ENCODE data around the gene NHERF1.

The NHERF1 gene

DNA sequence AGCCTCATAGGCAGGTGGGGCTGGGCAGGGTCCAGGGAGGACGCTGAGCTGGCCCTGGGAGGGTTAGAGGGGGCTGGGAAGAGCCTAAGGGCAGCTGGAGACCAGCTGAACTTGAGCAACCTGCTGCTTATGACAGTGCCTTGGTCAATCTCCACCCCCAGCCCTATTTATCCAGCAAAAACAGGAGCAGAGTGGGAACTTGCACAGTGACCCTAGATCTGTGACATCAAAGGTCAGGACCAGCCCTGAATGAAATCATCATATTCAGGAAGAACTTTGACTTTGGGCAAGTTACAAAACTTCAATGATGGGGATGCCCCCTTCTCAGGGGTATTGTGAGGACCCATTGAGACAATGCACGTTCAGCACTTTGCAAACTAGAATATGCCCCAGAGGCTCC, 45.1 kb upstream of the NHERF1 start:
- Histone ChIP-seq H3K4me3 (ENCODE audit: low read length) (no peak overlapping the region), H3K9me2 (replicated peaks; ENCODE audit: insufficient read depth, low read length) (no peaks in the 10 kb centered on the region), H2AFZ (ENCODE audit: low read length) (no peak overlapping the region), H3K4me1 (ENCODE audit: low read length) (no peaks in the 10 kb centered on the region), H3K9ac (ENCODE audit: low read length) (no peak overlapping the region), H3F3A (ENCODE audit: insufficient read depth, low read length) (no peaks in the 10 kb centered on the region), H3K27me3 (replicated peaks; ENCODE audit: insufficient read depth, low read length) (no peaks in the 10 kb centered on the region), H3K9me3 (replicated peaks; ENCODE audit: insufficient read depth, low read length) (no peaks in the 10 kb centered on the region), H3K79me2 (ENCODE audit: low read length) (no peaks in the 10 kb centered on the region), H3K36me3 (replicated peaks; ENCODE audit: insufficient read depth, low read length) (no peaks in the 10 kb centered on the region), H3K27ac (ENCODE audit: low read length) (no peak overlapping the region), H3K4me2 (ENCODE audit: low read depth, low read length) (no peak overlapping the region), H4K20me1 (ENCODE audit: insufficient read depth, low read length) (no peaks in the 10 kb centered on the region)
- no peak for DNase-seq
- TF ChIP-seq EZH2phosphoT487 (IDR thresholded peaks at IDR 0.05; ENCODE audit: low read length) (no peak), EZH2 (optimal IDR thresholded peaks at IDR 0.05; ENCODE audit: low read depth, low read length) (no peak)
- TF ChIP-seq, protein P1, sequence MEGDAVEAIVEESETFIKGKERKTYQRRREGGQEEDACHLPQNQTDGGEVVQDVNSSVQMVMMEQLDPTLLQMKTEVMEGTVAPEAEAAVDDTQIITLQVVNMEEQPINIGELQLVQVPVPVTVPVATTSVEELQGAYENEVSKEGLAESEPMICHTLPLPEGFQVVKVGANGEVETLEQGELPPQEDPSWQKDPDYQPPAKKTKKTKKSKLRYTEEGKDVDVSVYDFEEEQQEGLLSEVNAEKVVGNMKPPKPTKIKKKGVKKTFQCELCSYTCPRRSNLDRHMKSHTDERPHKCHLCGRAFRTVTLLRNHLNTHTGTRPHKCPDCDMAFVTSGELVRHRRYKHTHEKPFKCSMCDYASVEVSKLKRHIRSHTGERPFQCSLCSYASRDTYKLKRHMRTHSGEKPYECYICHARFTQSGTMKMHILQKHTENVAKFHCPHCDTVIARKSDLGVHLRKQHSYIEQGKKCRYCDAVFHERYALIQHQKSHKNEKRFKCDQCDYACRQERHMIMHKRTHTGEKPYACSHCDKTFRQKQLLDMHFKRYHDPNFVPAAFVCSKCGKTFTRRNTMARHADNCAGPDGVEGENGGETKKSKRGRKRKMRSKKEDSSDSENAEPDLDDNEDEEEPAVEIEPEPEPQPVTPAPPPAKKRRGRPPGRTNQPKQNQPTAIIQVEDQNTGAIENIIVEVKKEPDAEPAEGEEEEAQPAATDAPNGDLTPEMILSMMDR (IDR thresholded peaks at IDR 0.05; ENCODE audit: low read length): no peak

DNA sequence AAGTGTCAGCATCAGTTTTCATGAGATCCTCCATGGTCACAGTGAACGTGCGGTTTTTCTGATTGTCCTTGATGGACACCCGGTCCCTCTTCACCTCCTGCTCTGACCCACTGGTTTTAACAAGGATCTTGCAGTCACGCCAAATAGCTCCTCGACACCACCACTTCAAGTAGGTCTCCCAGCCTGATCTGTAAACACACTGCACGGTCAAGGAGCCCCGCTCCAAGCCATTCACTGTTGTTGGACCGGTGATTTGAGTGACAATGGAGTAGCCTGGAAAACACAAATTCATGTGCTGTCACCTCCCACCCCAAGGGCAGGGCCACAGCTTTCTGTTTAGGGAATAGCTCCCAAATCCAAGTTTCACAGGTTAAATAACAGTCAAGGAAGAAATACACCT, 43.9 kb upstream of the NHERF1 start:
- TF ChIP-seq, protein P1 (IDR thresholded peaks at IDR 0.05; ENCODE audit: low read length): no peak
- TF ChIP-seq EZH2 (optimal IDR thresholded peaks at IDR 0.05; ENCODE audit: low read depth, low read length): no peak
- TF ChIP-seq EZH2phosphoT487 (IDR thresholded peaks at IDR 0.05; ENCODE audit: low read length): no peak
- Histone ChIP-seq H2AFZ (ENCODE audit: low read length) (no peak overlapping the region), H3K9me3 (replicated peaks; ENCODE audit: insufficient read depth, low read length) (no peaks in the 10 kb centered on the region), H3K4me2 (ENCODE audit: low read depth, low read length) (no peak overlapping the region), H4K20me1 (ENCODE audit: insufficient read depth, low read length) (no peaks in the 10 kb centered on the region), H3K4me3 (ENCODE audit: low read length) (no peak overlapping the region), H3K4me1 (ENCODE audit: low read length) (no peaks in the 10 kb centered on the region), H3K79me2 (ENCODE audit: low read length) (no peaks in the 10 kb centered on the region), H3F3A (ENCODE audit: insufficient read depth, low read length) (no peaks in the 10 kb centered on the region), H3K27ac (ENCODE audit: low read length) (no peak overlapping the region), H3K9me2 (replicated peaks; ENCODE audit: insufficient read depth, low read length) (no peaks in the 10 kb centered on the region), H3K27me3 (replicated peaks; ENCODE audit: insufficient read depth, low read length) (no peaks in the 10 kb centered on the region), H3K9ac (ENCODE audit: low read length) (no peak overlapping the region), H3K36me3 (replicated peaks; ENCODE audit: insufficient read depth, low read length) (no peaks in the 10 kb centered on the region)
- no peak for DNase-seq

DNA sequence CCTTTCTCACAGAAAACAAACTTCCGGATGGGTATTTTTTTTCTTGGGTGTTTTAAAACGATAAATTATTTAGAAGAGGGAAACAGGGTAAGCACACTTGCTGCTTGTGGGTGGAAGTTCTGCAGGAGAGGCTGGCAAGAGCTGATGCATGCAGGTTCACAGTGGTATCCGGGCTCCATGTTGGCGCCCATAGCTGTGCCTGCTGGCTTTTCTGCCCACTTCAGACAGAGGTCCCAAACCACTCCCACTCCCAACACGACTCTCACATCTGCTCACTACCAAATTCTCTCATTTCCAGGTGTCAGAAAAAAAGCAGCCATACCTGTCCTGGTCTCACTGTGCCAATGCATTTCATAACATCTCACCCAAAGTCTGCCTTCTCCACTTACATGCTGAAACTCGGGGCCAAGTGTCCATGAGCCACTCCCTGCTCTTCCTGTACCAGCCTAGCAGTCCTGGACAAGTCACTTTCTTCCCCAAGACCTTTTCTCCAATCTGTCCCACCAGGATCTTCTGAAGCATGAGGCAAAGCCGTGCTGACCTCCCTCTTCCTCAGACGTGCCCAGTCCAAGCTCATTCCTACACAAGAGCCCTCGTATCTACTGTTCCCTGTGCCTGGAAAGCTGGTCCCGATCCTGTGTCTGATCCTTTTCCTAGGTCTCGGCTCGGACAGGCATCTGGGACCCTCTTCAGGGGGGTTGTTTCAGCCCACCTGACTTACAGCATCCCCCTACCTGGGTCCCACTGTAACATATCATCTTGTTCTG, 37.2 kb upstream of the NHERF1 start:
- Histone ChIP-seq H3K9me3 (replicated peaks; ENCODE audit: insufficient read depth, low read length) (no peaks in the 10 kb centered on the region), H3K36me3 (replicated peaks; ENCODE audit: insufficient read depth, low read length) (no peaks in the 10 kb centered on the region), H4K20me1 (ENCODE audit: insufficient read depth, low read length) (no peaks in the 10 kb centered on the region), H2AFZ (ENCODE audit: low read length) (no peak overlapping the region), H3K4me1 (ENCODE audit: low read length) (no peaks in the 10 kb centered on the region), H3K27ac (ENCODE audit: low read length) (no peak overlapping the region), H3K9me2 (replicated peaks; ENCODE audit: insufficient read depth, low read length) (no peaks in the 10 kb centered on the region), H3K9ac (ENCODE audit: low read length) (no peak overlapping the region), H3K4me2 (ENCODE audit: low read depth, low read length) (no peak overlapping the region), H3K79me2 (ENCODE audit: low read length) (no peaks in the 10 kb centered on the region), H3K4me3 (ENCODE audit: low read length) (no peak overlapping the region), H3K27me3 (replicated peaks; ENCODE audit: insufficient read depth, low read length) (no peaks in the 10 kb centered on the region), H3F3A (ENCODE audit: insufficient read depth, low read length) (no peaks in the 10 kb centered on the region)
- no peak for TF ChIP-seq EZH2phosphoT487 (IDR thresholded peaks at IDR 0.05; ENCODE audit: low read length)
- TF ChIP-seq EZH2 (optimal IDR thresholded peaks at IDR 0.05; ENCODE audit: low read depth, low read length): no peak
- TF ChIP-seq, protein P1 (IDR thresholded peaks at IDR 0.05; ENCODE audit: low read length): no peak
- DNase-seq: no peak
